Fibroblast of lung (primary cell): ENCODE results near the gene PCDHGB5.

Source experiments
- CTCF ChIP-seq, 2 donors: IDR thresholded peaks in 1 of 2; conservative IDR thresholded peaks in 1 of 2; 1 replicate in 1 of 2; 2 replicates in 1 of 2; pipeline ENCODE4 v1.5.1; 2011 to 2012; ENCODE audit warnings: low read length in 2 of 2, control low read depth in 1 of 2, inconsistent platforms in 1 of 2, low read depth in 1 of 2, mild to moderate bottlenecking in 1 of 2
- EZH2 ChIP-seq: IDR thresholded peaks from 2 replicates; pipeline ENCODE4 v1.5.1; 2012; ENCODE audit warnings: low read length, control low read depth, mild to moderate bottlenecking; ENCODE audit errors: missing control alignments

DNA sequence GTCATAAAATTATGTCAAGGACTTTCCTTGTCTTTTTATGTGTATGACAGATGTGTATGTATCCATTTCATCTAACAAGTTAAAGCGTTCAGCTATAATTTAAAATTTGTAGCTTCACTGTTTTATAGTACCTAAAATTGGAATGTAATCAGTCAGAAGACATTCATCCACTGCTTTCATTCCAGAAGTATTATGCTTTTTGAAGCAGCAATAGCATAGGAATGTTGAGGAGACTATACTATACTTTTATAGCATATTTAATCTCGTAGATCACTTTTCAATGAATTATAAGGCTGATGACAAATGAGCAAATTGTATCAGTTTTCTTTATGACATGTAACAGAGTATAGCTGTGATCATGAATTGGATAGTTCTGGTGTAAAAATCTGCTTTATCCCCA, 39.5 kb downstream of the PCDHGB5 start:
- no peak for TF ChIP-seq CTCF (conservative IDR thresholded peaks at IDR 0.05 in 1 of 2, IDR thresholded peaks at IDR 0.05 in 1 of 2; ENCODE audit: low read depth in 1 of 2, low read length in 2 of 2)
- TF ChIP-seq EZH2: no peak
